Vagina (tissue), 2 donors: ENCODE data around the gene NRIP3. TPM values are rescaled to one million over a fixed set of nuclear protein-coding genes. Genes with fewer than 3 reads are reported as not detected.
"Not testable (repeated sequence)": the region's sequence is repeated elsewhere in the genome, so short reads cannot be mapped to it uniquely, and the experiment has no call there.

Experiments used
- DNase-seq, 2 donors: peaks; one replicate each; pipeline ENCODE4 v3.0.0-alpha.2; 2017; ENCODE audit errors: extremely low spot score in 2 of 2
- H3K27ac ChIP-seq: fragments of 200-600 bp; sonication (generic); one replicate; pipeline ENCODE4 v1.5.1; 2019
- H3K27me3 ChIP-seq: fragments of 200-600 bp; sonication (generic); one replicate; pipeline ENCODE4 v1.5.1; 2019
- H3K36me3 ChIP-seq, 2 donors: fragments of 200-600 bp; sonication (generic); one replicate each; pipeline ENCODE4 v1.5.1; 2017 to 2019
- H3K4me1 ChIP-seq: fragments of 200-600 bp; sonication (generic); one replicate; pipeline ENCODE4 v1.5.1; 2019
- H3K4me3 ChIP-seq, 2 donors: fragments of 200-600 bp; sonication (generic); 1 replicate in 1 of 2; 2 replicates in 1 of 2; pipeline ENCODE4 v1.5.1; 2016 to 2019
- H3K9me3 ChIP-seq: fragments of 200-600 bp; sonication (generic); one replicate; pipeline ENCODE4 v1.5.1; 2019
- POLR2A ChIP-seq, 2 donors: fragments of 450-650 bp; IDR thresholded peaks; one replicate each; pipeline ENCODE4 v1.6.1; 2017; ENCODE audit warnings: antibody characterized with exemption in 2 of 2, mild to moderate bottlenecking in 2 of 2, moderate library complexity in 2 of 2
- POLR2AphosphoS5 ChIP-seq, 2 donors: sonication (generic); formaldehyde crosslinking; IDR thresholded peaks; one replicate each; pipeline ENCODE4 v1.9.0; 2017; ENCODE audit warnings: antibody characterized with exemption in 2 of 2, mild to moderate bottlenecking in 2 of 2, low read depth in 1 of 2; ENCODE audit not compliant: insufficient read depth in 1 of 2
- intact Hi-C: fragments of 100-400 bp; cut with DNase I; formaldehyde crosslinking; loops from one replicate; pipeline ENCODE4 v1.15.1; 2023
- small RNA-seq: library from RNA; depleted of rRNA; stranded (forward); fragments of <200 nt; gene quantifications from one replicate; pipeline ENCODE3, GENCODE V24; 2016
- total RNA-seq: library from RNA; depleted of rRNA; stranded (reverse); fragments of >200 nt; gene quantifications from one replicate; pipeline ENCODE4 v1.2.3, GENCODE V29; 2016
- TF ChIP-seq, protein P1 (sequence below), 3 experiments: fragments of 450-650 bp in 2 of 3; fragments of 200-600 bp in 1 of 3; sonication (generic) in 1 of 3; IDR thresholded peaks; one replicate each; pipeline ENCODE4 v1.5.1; 2017 to 2019; ENCODE audit warnings: antibody characterized with exemption in 3 of 3, mild to moderate bottlenecking in 2 of 3, moderate library complexity in 2 of 3

The NRIP3 gene
- total RNA-seq, 1 donor from 2014 or later: 1.2 TPM

DNA sequence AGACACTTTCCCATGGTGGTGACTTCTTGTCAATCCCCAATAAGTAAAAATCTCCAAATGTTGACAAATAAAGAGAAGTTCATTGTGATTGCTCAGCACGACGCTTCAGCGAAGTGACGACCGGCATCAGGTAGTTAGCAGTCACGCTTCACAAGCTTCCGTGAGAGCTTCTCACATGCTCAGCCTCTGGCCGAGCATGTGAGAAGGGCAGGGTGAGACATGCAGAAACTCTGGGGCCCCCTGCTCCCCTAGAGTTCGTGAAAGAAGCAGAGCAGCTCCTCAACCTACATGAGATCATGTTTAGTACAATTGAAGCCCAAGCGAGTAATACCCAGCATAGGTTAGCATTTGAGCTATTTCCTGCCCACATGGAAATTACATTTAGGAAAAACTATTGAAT, 66.6 kb downstream of the NRIP3 start:
- DNase-seq: peak in 1 of 2 donors; percentile 29
- Histone ChIP-seq H3K4me1 (no peaks in the 10 kb centered on the region), H3K36me3 (no peaks in the 10 kb centered on the region), H3K27ac (no peak overlapping the region), H3K4me3 (no peak overlapping the region), H3K9me3 (no peaks in the 10 kb centered on the region), H3K27me3 (no peaks in the 10 kb centered on the region)
- TF ChIP-seq POLR2AphosphoS5 (IDR thresholded peaks at IDR 0.05; ENCODE audit: insufficient read depth in 1 of 2, low read depth in 1 of 2): no peak
- TF ChIP-seq, protein P1, sequence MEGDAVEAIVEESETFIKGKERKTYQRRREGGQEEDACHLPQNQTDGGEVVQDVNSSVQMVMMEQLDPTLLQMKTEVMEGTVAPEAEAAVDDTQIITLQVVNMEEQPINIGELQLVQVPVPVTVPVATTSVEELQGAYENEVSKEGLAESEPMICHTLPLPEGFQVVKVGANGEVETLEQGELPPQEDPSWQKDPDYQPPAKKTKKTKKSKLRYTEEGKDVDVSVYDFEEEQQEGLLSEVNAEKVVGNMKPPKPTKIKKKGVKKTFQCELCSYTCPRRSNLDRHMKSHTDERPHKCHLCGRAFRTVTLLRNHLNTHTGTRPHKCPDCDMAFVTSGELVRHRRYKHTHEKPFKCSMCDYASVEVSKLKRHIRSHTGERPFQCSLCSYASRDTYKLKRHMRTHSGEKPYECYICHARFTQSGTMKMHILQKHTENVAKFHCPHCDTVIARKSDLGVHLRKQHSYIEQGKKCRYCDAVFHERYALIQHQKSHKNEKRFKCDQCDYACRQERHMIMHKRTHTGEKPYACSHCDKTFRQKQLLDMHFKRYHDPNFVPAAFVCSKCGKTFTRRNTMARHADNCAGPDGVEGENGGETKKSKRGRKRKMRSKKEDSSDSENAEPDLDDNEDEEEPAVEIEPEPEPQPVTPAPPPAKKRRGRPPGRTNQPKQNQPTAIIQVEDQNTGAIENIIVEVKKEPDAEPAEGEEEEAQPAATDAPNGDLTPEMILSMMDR (IDR thresholded peaks at IDR 0.05): no peak
- intact Hi-C loops: no loop called here

DNA sequence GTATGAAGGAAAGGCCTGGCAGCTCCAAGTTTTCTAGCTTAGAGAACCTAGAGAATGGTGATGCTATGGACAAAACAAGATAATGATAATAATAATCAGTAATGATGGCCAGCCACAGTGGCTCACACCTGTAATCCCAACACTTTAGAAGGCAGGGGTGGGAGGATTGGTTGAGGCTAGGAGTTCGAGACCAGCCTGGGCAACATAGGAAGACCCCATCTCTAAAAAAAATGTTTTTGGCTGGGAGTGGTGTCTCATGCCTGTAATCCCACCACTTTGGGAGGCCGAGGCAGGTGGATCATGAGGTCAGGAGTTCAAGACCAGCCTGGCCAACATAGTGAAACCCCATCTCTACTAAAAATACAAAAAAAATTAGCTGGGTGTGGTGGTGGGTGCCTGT, 68.0 kb downstream of the NRIP3 start:
- H3K27ac ChIP-seq, DNase-seq, H3K9me3 ChIP-seq, H3K27me3 ChIP-seq, H3K36me3 ChIP-seq, intact Hi-C loops, H3K4me1 ChIP-seq, H3K4me3 ChIP-seq: not testable (repeated sequence)

DNA sequence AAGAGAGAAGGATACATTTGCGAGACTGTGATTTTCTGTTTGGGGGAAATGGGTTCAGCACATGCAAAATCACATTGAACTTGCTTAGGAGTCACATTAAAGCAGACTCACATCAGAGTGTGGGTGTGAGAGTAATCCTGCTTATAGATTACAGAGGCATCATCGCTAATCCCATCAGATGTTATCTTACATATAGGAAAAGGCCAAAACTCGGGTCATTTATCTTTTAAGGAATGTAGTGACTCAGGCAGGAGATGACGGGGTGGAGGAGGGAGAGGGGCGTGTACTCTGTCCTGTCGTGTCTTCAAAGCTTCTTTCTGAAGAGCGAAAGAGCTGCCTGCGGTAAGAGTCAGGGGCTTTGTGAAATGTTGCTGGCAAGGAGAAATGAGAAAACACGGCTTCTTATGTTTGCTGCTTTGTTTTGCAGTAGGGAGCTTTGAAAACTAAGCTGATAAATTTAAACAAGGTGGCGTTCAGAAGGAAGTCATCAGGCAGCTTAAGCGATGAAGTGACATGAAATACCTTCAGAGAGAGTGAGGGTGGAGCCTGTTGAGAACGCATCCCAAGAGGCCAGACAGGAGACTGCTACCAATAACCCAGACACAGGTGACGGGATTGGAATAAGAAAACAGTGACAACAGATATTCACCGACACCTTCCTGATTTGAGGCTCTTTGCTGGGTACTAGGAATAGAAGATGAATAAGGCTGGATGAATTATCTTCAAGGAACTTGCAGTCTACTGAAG, 68.9 kb downstream of the NRIP3 start:
- no peak overlapping the region for H3K4me3 ChIP-seq
- H3K4me1 ChIP-seq: no peaks in the 10 kb centered on the region
- H3K27me3 ChIP-seq: no peaks in the 10 kb centered on the region
- no peaks in the 10 kb centered on the region for H3K36me3 ChIP-seq
- TF ChIP-seq POLR2AphosphoS5 (IDR thresholded peaks at IDR 0.05; ENCODE audit: insufficient read depth in 1 of 2, low read depth in 1 of 2): no peak
- TF ChIP-seq, protein P1 (IDR thresholded peaks at IDR 0.05): no peak
- no peak for TF ChIP-seq POLR2A (IDR thresholded peaks at IDR 0.05)
- H3K27ac ChIP-seq: no peak overlapping the region
- no peak for DNase-seq
- no peaks in the 10 kb centered on the region for H3K9me3 ChIP-seq
- intact Hi-C loops: no loop called here

DNA sequence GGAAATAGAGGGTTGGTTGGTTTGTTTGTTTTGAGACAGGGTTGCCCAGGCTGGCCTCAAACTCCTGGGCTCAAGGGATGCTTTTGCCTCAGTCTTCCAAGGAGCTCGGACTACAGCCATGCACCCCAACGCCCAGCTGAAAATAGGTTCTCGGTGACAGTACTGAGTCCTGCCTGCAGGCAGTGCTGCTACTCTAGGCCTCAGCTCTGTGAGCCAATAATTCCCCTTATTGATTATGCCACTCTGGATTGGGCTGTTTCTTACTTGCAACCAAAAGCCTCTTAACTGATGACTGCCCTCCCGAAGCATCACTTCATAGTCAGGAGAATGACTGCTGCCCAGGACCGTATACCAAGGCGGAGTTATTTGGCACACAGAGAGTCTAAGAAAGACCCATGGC, 69.9 kb downstream of the NRIP3 start:
- no peaks in the 10 kb centered on the region for H3K9me3 ChIP-seq

DNA sequence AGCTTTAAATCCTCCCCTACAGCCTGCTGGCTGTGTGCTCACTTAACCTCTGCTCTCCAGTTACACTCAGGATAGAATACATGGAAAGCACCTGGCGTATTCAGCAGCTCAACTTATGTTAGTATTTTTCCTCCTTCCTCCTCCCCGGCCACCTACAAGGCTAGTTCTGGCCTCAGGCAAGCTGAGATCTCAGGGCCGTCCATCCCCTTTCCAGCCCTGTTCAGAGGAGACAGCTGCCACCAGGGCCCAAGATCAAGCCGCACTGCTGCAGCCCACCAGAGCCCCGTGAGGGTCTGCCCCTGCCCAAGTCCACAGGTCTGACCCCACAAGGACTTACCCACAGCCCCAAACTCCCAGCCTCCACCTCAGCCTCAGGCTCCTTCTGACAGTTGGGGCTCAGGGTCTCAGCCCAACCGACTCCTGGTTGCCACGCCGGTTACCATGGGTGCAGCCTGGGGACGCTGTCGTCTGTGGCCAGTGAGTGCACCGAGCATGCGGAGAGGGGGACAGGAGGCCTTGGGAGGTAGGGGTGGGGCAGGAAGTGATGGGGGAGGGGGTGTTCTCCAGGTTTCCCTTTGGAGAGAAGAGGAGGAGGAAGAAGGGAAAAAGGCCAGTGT, 71.1 kb downstream of the NRIP3 start, which contains the start of gene C11orf16:
C11orf16 (minus strand) TSS at position 384 of the 617 bp plus-strand sequence. CDS start 639 bp downstream, outside the sequence.
- Histone ChIP-seq H3K27ac (no peak within 1 kb of the TSS), H3K4me1 (no peaks in the 10 kb centered on the region), H3K36me3 (no peaks in the 10 kb centered on the region), H3K27me3 (no peaks in the 10 kb centered on the region), H3K9me3 (no peaks in the 10 kb centered on the region), H3K4me3 (no peak within 1 kb of the TSS)
- DNase-seq: no peak
- intact Hi-C loops: no loop called here
- TF ChIP-seq, protein P1 (IDR thresholded peaks at IDR 0.05): no peak
- no peak for TF ChIP-seq POLR2AphosphoS5 (IDR thresholded peaks at IDR 0.05; ENCODE audit: insufficient read depth in 1 of 2, low read depth in 1 of 2)
- TF ChIP-seq POLR2A (IDR thresholded peaks at IDR 0.05): no peak

More for the DNA sequence above, 69.9 kb downstream of the NRIP3 start:
- Histone ChIP-seq H3K4me3 (no peak overlapping the region), H3K36me3 (no peaks in the 10 kb centered on the region), H3K4me1 (no peaks in the 10 kb centered on the region), H3K27me3 (no peaks in the 10 kb centered on the region), H3K27ac (no peak overlapping the region)
- intact Hi-C loops: no loop called here
- TF ChIP-seq, protein P1 (IDR thresholded peaks at IDR 0.05): no peak
- TF ChIP-seq POLR2A (IDR thresholded peaks at IDR 0.05) (no peak), POLR2AphosphoS5 (IDR thresholded peaks at IDR 0.05; ENCODE audit: insufficient read depth in 1 of 2, low read depth in 1 of 2) (no peak)
- DNase-seq: no peak

Small RNA genes lying within 50 kb of the gene (small RNA-seq; reads per million reads assigned to genes)
- not detected for gene RF00019

Other genes with a start within 250 kb of the NRIP3 start
- gene AKIP1, start 92.8 kb downstream of the NRIP3 start, total RNA-seq: 16.7 TPM
- not detected for gene C11orf16, start 71.1 kb downstream of the NRIP3 start, total RNA-seq
- gene ASCL3, start 61.0 kb downstream of the NRIP3 start, total RNA-seq: not detected
- gene TMEM9B, start 39.6 kb downstream of the NRIP3 start, total RNA-seq: 26.8 TPM
- gene SCUBE2, start 87.6 kb upstream of the NRIP3 start, total RNA-seq: 36.3 TPM